ENCODE measurements around the gene ZBTB7C. TPM values are rescaled to one million over a fixed set of nuclear protein-coding genes. Genes with fewer than 3 reads are reported as not detected.
A peak's percentile ranks its signal among the peaks of the same experiment; 100 is the strongest.

Gene ZBTB7C
- polyA plus RNA-seq, 1 donor = 12.8 TPM

- DNase-seq = no peak
Observed at GRCh38 chr18:48060970-48061369, 348.2 kb downstream of the ZBTB7C start.

DNA sequence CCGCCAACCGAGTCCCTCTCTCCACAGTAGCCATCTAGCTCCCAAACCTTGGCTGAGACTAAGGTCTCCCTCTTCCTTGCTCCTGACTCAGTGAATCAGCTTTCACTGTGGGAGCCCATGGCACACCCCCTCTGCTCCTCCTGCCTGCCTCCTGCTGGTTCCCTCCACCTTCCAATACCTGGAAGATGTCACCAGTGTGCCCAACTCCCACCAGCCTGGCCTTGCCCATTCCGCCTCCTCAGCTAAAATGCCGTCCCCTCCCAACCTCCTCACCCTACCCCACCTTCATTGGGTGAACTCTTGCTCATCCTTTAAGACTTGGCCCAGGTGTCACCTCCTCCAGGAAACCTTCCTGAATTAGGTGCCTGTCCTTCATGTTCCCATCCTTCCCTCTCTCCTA is 348.8 kb downstream of the ZBTB7C start:
- no peak for DNase-seq

GRCh38 chr18:48059455-48060010 is 349.6 kb downstream of the ZBTB7C start:
- peak; percentile 76 for DNase-seq

GRCh38 chr18:48058486-48058885 is 350.7 kb downstream of the ZBTB7C start:
- DNase-seq = no peak

DNA sequence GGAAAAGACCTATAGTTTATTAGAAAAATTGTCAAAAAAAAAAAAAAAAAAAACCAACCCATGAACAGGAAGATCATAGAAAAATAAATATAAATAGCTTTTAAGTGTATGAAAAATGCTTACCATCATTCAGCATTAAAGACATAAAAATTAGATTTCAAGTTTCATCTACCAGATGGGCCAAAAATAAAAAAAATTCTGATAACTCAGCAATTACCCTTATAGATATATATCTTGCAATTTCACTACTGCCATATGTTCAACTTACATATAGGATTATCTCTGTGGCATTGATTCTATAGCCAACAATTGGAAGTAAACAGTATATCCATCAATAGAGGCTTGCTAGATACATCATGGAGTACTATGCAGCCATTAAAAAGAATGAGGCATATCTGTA is 352.2 kb downstream of the ZBTB7C start:
- DNase-seq = no peak

DNA sequence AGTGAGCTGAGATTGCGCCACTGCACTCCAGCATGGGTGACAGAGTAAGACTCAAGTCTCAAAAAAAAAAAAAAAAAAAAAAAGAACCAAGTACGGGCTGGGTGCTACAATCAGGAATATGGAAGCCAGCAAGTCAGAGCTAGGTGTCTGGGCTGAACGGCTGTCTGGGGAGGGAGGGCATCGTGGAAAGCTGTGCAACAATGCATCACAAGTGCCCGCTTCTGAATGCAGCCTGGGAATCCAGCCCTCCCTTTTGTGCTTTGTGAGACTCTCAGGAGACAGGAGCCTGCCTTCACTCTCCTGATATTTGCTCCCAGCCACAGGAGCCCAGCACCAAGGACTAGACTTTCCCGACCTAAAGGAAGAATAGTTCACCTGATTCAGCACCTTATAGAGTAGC is 353.8 kb downstream of the ZBTB7C start:
- DNase-seq = no peak

DNA sequence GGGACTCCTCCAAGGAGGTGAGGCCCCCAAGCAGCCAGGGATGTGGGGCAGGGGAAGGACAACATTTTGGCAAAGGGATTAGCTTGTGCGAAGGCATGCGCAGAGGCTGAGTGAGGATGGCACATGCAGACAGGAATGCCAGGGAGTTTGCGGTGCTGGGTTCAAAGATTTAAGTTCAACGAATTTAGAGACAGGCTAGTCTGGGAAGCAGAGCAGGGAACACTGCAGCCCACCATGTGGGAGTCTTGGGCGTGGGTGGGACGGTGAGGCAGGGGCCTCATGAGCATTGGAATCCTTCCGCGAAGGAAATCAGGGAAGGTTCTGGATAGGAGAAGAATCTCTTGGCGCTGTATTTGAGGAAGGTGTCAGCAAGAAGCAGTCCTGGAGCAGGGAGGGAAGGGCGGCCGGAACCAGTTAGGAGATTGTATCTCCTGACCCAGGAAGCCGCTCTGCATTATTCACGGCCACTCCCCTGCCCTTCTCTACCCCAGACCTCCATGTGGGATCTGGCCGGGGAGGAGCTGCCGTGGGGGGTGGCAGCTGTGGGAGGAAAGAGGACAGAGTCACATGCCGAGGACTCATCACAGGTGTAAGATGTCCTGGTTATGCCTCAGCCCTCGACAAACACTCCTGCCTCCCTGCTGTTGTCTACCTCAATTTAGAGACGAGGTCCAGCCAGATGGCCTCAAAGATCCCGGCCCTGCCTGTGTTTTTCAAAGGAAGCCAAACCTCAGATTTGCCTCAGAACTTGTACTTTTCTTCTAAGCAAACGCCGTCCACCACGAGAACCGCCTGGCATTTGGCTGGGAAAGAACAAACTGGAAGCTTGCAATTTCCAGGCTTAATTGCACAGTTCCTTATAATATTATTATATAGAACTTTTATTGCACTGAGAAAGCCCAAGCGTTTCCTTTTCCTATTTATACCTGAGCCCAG is 355.0 kb downstream of the ZBTB7C start:
- DNase-seq = peak; percentile 55

GRCh38 chr18:48052842-48053241 is 356.3 kb downstream of the ZBTB7C start:
- no peak for DNase-seq

GRCh38 chr18:48051945-48052840 is 357.0 kb downstream of the ZBTB7C start:
- DNase-seq = no peak

DNA sequence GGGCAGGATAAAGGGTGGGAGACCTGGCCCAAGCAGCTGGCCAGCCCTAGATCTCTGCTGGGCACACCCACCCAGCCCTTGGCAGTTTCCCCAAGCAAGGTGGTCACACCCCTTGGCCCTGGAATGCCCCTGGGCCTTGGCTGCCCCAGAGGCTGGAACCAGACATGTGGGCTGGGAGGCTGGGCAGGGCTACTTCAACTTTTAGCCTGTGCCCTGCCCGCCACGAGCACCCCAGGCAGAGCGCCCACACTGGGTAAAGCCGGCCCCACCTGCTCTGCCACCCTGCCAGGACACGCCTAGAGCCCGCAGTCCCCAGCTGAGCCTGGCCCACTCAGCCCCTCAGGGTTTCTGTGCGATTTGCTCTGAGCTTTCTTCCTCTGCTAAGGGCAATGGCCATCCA is 359.0 kb downstream of the ZBTB7C start:
- no peak for DNase-seq

DNA sequence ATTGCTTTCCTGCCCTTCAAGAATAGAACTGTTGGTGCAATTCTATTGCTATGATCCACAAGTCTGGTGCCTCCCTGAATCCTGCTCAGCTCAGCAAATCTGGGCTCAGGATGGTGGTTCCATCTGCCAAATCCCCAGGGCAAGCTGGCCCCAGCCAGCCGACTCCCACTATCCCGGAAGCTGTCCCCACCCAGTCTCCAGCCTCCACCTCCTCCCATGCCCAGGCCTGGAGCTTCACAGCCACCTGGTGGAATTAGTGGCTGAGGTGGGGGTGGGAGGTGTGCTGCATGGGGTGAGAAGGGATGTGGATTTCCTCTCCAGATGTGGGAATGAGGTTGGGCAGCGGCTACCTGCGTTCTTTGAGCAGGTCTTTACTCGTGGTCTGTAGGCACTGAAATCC is 359.4 kb downstream of the ZBTB7C start:
- no peak for DNase-seq

DNA sequence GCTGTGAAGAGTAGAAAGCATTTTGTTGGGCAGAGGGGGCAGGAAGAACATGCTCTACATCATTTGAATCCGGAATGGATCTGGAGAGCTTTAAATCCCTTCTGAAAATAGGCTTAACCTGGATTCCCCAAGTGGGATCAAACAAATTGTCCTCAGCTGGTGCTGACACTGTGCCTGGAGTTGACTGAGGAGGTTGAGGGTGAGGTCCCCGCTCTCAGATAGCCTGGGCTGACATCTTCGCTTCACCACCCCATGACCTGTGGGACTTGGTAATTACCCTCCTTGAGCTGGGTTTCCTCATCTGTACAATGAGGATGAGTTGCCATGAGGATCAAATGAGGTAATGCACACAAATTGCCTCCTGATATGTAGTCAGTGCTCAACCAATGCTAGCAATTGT is 360.9 kb downstream of the ZBTB7C start:
- no peak for DNase-seq

DNA sequence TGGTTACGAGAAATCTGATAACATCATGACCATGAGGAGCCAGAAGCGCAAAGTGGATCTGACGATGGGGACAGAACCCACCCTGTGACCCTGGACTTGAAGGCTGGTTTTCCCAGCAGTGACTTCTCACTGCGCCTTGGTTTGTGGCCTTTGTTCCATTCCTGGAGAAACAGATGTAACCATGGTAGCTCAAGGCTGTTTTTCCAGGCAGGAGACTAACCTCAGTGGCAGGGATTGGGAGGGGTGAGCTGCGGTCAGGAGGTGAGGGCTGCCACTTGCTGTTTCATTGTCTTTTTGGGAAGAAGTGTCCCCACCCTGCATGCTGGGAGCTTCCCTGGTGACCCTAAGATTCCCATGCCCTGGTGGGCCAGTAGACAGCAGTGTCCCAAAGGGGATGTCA is 362.3 kb downstream of the ZBTB7C start:
- DNase-seq = no peak

DNA sequence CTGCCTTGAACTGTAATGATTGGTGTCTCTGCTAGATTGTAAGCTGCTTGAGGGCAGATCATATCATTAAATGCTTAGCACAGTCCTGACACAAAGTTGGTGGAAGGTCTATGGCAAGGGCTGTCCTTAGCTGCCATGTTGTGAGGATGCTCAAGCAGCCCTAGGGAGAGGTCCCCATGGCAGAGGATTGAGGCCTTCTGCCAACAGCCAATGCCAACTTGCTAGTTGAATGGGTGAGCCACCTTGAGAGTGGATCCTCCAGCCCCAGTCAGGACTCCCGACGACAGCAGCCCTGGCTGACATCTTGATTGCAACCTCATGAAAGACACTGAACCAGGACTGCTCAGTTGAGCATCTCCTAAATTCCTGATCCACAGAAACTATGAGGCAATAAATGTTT is 363.4 kb downstream of the ZBTB7C start:
- no peak for DNase-seq

DNA sequence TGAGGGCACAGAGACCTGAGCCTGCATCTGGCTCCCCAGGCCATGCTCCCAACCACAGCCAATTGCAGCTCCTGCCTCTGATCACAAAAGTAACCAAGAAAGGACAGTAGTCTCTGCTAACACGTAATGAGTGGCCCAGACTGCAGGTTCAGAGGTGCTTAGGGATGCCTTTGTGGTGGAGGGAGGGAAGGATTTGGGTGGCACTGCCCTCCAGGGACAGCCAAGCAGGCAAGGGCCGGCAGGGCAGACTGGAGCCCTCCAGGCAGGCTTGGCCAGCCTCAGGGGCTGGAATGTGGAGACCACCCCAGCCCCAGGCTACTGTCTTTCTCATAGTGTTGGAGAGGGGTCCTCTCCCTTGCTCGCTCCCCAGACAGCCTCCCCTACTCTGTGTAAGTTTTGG is 364.2 kb downstream of the ZBTB7C start:
- DNase-seq = no peak

DNA sequence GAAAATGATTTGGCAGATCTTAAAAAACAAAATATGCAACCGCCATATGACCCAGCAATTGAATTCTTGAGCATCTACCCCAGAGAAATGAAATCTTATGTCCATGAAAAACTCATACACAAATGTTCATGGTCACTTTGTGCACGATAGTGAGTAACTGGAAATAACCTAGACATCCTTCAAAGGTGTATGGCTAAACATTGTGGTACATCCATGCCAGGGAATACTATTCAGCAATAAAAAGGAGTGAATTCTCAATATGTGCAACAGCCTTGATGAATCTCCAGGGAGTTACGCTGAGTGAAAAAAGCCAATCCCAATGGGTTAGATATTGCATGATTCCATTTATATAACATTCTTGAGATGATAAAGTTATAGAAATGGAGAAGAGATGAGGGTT is 366.0 kb downstream of the ZBTB7C start:
- DNase-seq = no peak

GRCh38 chr18:48042431-48042830 is 366.8 kb downstream of the ZBTB7C start:
- DNase-seq = no peak

GRCh38 chr18:48040457-48041110 is 368.6 kb downstream of the ZBTB7C start:
- no peak for DNase-seq

DNA sequence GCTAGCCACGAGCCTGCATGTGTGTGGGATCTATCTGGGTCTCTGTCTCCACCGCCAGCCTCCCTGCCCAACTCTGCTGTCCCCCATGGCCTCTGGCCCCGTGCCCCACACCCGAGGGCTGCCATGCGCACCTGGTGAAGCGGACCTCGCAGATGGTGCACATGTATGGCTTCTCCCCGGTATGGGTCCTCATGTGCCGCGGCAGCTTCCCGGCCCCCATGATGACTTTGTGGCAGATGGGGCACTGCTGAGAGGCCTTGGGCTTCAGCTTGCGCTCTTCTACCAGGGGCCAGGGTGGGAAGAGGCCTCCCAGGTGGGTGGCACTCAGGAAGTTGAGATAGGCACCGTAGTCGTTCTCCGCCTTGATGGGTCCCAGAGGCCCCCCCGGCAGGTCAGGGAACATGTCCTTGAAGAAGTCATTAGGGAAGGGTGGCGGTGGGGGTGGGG is 369.4 kb downstream of the ZBTB7C start:
- no peak for DNase-seq

DNA sequence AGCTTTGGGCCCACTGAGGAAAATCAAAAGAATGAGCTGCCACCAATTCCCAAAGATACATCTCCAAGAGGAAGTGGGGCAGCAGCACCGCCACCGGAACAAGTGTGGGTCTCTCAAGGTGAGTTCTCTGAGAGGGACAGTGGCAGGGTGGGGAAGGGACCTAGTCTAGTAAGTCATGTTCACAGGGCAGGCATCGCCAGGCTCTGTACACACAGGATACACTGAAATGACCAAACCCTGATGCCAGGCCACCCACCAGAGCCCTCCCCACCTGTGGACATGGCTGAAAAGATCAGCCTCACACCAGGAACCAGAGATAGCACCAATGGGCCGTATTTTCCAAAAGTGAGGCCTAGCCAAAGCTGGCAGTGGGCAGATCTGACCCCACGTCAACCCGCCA is 370.5 kb downstream of the ZBTB7C start:
- DNase-seq = no peak

GRCh38 chr18:48037481-48038271 is 371.5 kb downstream of the ZBTB7C start:
- DNase-seq = no peak
